ENCODE results near the gene KRT80. TPM values are rescaled to one million over a fixed set of nuclear protein-coding genes. Genes with fewer than 3 reads are reported as not detected.

Gene KRT80
- total and polyA plus RNA-seq, 2 of the 13 experiments (the other 11 are each of a cell fraction or from before 2014, with no cell fraction given) = 0.27 to 0.53 TPM

DNA sequence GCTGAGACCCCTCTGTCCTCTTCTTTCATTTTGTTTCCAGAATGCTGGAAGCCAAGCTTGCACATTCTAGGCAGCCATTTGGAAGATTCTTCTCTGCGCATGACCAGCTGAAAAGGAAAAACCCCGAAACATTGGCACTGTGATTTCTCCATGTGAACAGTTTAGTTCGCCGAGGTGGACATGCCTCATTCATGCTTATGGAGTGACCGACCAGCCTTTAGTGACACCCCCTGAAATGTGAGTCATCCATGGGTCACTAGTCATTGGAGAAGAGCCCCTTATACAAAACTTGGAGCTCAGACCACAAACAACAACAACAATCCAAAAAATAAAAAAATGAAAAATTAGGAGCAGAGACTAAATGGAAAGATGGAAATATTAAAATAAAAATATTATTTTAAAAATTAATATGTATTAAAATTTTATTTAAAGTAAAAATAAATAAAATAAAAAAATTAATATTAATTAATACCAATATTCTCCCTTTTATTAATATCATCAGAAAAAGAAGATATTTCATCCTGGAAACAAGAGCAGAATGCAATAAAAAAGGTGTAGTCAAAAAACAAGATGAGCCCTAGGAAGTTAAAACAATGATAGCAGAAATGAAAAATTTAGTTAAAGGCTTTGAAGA lies 31.7 kb upstream of the KRT80 start (continued):
- TF ChIP-seq, protein P1, sequence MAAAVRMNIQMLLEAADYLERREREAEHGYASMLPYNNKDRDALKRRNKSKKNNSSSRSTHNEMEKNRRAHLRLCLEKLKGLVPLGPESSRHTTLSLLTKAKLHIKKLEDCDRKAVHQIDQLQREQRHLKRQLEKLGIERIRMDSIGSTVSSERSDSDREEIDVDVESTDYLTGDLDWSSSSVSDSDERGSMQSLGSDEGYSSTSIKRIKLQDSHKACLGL (CRISPR knock-in tag; IDR thresholded peaks at IDR 0.05) = no peak
- no peak for TF ChIP-seq HMG20B (CRISPR knock-in tag; conservative IDR thresholded peaks at IDR 0.05)
- no peak for TF ChIP-seq NR1H2 (CRISPR knock-in tag; IDR thresholded peaks at IDR 0.05; ENCODE audit: borderline replicate concordance, low read depth)

DNA sequence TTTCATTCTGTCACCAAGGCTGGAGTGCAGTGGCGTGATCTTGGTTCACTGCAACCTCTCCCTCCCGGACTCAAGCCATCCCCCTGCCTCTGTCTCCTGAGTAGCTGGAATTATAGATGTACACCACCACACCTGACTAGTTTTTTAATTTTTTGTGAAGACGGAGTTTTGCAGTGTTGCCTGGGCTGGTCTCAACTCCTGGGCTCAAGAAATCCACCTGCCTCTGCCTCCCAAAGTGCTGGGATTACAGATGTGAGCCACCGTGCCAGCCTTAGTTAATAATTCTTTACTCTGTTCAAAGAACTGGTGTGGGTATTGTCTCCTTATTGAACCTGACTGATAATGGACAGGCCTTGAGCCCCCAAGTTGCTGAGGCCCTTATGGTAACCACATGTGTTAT lies 30.9 kb upstream of the KRT80 start:
- Histone ChIP-seq H3K4me2 (ENCODE audit: low read depth, low read length) (no peak overlapping the region), H3K4me1 (ENCODE audit: insufficient read depth, low read length) (peaks cover 5% of the 10 kb centered on the region; the same call in 1 of the 2 replicates), H2AFZ (ENCODE audit: low read length) (no peak overlapping the region), H3K27ac (ENCODE audit: extremely low read length, insufficient read depth, low read length) (no peak overlapping the region), H4K20me1 (ENCODE audit: insufficient read depth, low read length) (no peaks in the 10 kb centered on the region), H3K27me3 (ENCODE audit: control insufficient read depth in 1 of 2, insufficient read depth in 2 of 2, low read length in 2 of 2) (peaks cover 0 to 6% of the 10 kb centered on the region in 2 experiments; a peak in 2 of 5 replicates), H3K4me3 (replicated peaks in 1 of 3; ENCODE audit: insufficient read depth in 1 of 3, low read depth in 2 of 3, low read length in 3 of 3) (no peak overlapping the region), H3K79me2 (ENCODE audit: insufficient read depth, low read length) (no peaks in the 10 kb centered on the region), H3K9ac (ENCODE audit: insufficient read depth, low read depth, low read length) (no peak overlapping the region), H3K36me3 (replicated peaks in 1 of 2; ENCODE audit: control insufficient read depth in 1 of 2, insufficient read depth in 2 of 2, low read length in 2 of 2) (no peaks in the 10 kb centered on the region), H3K9me3 (ENCODE audit: low read length) (no peaks in the 10 kb centered on the region)
- in situ Hi-C loops (cut with HindIII; ENCODE audit: extremely low pct_ligation_motif_present, low pct_unique_long_range_greater_than_20kb) (no loop called here), intact Hi-C loops (cut with micrococcal nuclease; ENCODE audit: unreplicated experiment) (no loop called here)
- ChIA-PET CTCF (ENCODE audit: low intra/inter-chr PET ratio, low total read pairs) (interaction anchor here (1.4 kb wide), 1 partner anchor 57 kb away, joined by 4 read pairs; no protein-coding TSS in a partner anchor), POLR2A (no interaction called here)
- no TSS peak for BruUV-seq (replicated peaks)
- no peak for DNase-seq (ENCODE audit: low spot score)
- 23% methylated on average over 4 of the region's 4 CpGs for WGBS (ENCODE audit: low lambda C conversion rate)
- peak; percentile 32; the same call in 1 of the 3 replicates for ATAC-seq
- no peak for FAIRE-seq
- TF ChIP-seq RFX1 (IDR thresholded peaks at IDR 0.05) (no peak), KDM1A (CRISPR knock-in tag; IDR thresholded peaks at IDR 0.05) (no peak), ZNF30 (CRISPR knock-in tag; IDR thresholded peaks at IDR 0.05) (no peak), ZNF335 (CRISPR knock-in tag; IDR thresholded peaks at IDR 0.05) (no peak), CBX1 (IDR thresholded peaks at IDR 0.05; ENCODE audit: low read depth) (no peak)
- TF ChIP-seq, protein P2, sequence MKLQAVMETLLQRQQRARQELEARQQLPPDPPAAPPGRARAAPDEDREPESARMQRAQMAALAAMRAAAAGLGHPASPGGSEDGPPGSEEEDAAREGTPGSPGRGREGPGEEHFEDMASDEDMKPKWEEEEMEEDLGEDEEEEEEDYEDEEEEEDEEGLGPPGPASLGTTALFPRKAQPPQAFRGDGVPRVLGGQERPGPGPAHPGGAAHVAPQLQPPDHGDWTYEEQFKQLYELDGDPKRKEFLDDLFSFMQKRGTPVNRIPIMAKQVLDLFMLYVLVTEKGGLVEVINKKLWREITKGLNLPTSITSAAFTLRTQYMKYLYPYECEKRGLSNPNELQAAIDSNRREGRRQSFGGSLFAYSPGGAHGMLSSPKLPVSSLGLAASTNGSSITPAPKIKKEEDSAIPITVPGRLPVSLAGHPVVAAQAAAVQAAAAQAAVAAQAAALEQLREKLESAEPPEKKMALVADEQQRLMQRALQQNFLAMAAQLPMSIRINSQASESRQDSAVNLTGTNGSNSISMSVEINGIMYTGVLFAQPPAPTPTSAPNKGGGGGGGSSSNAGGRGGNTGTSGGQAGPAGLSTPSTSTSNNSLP (IDR thresholded peaks at IDR 0.05; ENCODE audit: low read depth, low read length) = no peak
- TF ChIP-seq, protein P3, sequence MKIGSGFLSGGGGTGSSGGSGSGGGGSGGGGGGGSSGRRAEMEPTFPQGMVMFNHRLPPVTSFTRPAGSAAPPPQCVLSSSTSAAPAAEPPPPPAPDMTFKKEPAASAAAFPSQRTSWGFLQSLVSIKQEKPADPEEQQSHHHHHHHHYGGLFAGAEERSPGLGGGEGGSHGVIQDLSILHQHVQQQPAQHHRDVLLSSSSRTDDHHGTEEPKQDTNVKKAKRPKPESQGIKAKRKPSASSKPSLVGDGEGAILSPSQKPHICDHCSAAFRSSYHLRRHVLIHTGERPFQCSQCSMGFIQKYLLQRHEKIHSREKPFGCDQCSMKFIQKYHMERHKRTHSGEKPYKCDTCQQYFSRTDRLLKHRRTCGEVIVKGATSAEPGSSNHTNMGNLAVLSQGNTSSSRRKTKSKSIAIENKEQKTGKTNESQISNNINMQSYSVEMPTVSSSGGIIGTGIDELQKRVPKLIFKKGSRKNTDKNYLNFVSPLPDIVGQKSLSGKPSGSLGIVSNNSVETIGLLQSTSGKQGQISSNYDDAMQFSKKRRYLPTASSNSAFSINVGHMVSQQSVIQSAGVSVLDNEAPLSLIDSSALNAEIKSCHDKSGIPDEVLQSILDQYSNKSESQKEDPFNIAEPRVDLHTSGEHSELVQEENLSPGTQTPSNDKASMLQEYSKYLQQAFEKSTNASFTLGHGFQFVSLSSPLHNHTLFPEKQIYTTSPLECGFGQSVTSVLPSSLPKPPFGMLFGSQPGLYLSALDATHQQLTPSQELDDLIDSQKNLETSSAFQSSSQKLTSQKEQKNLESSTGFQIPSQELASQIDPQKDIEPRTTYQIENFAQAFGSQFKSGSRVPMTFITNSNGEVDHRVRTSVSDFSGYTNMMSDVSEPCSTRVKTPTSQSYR (CRISPR knock-in tag; IDR thresholded peaks at IDR 0.05; ENCODE audit: borderline replicate concordance) = no peak
- TF ChIP-seq, protein P4, sequence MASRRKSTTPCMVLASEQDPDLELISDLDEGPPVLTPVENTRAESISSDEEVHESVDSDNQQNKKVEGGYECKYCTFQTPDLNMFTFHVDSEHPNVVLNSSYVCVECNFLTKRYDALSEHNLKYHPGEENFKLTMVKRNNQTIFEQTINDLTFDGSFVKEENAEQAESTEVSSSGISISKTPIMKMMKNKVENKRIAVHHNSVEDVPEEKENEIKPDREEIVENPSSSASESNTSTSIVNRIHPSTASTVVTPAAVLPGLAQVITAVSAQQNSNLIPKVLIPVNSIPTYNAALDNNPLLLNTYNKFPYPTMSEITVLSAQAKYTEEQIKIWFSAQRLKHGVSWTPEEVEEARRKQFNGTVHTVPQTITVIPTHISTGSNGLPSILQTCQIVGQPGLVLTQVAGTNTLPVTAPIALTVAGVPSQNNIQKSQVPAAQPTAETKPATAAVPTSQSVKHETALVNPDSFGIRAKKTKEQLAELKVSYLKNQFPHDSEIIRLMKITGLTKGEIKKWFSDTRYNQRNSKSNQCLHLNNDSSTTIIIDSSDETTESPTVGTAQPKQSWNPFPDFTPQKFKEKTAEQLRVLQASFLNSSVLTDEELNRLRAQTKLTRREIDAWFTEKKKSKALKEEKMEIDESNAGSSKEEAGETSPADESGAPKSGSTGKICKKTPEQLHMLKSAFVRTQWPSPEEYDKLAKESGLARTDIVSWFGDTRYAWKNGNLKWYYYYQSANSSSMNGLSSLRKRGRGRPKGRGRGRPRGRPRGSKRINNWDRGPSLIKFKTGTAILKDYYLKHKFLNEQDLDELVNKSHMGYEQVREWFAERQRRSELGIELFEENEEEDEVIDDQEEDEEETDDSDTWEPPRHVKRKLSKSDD (CRISPR knock-in tag; IDR thresholded peaks at IDR 0.05; ENCODE audit: low read depth) = no peak
